H1 (cell line): ENCODE results near the gene ASPRV1. TPM values are rescaled to one million over a fixed set of nuclear protein-coding genes. Genes with fewer than 3 reads are reported as not detected.

Source experiments
- CTCF ChIA-PET: fragments of 300-600 bp; sonication (Branson Sonifier 250); formaldehyde crosslinking; loops from one replicate; lab custom pipeline; 2021; ENCODE audit not compliant: partially characterized antibody; lab: Charles Lee
- POLR2A ChIA-PET: fragments of 300-600 bp; sonication (Branson Sonifier 250); formaldehyde crosslinking; loops from one replicate; lab custom pipeline; 2021; ENCODE audit warnings: inconsistent platforms; ENCODE audit not compliant: partially characterized antibody; lab: Charles Lee
- DNase-seq, 2 experiments: peaks; one replicate each; pipeline versions ENCODE4 v3.0.0 to v3.0.0-alpha.2; 2010 to 2022; ENCODE audit warnings: low spot score in 2 of 2, low read depth in 1 of 2, mixed read lengths in 1 of 2
- FAIRE-seq: peaks from 2 replicates; lab custom pipeline; 2011; peaks lifted over from hg19 to GRCh38; lab: Jason Lieb, UNC
- H2AFZ ChIP-seq: 2 replicates; pipeline ENCODE4 v1.8.1; 2012; ENCODE audit warnings: low read length, inconsistent platforms
- H2AK5ac ChIP-seq: 2 replicates; pipeline ENCODE4 v1.6.1; 2013; ENCODE audit warnings: low read depth, low read length
- H2BK120ac ChIP-seq: replicated peaks from 2 replicates; pipeline ENCODE3; 2013; ENCODE audit warnings: low read depth, low read length, inconsistent platforms
- H2BK12ac ChIP-seq: 2 replicates; pipeline ENCODE4 v1.6.1; 2013; ENCODE audit warnings: low read depth, low read length
- H2BK15ac ChIP-seq: 2 replicates; pipeline ENCODE4 v1.6.1; 2013; ENCODE audit warnings: low read length
- H2BK20ac ChIP-seq: 2 replicates; pipeline ENCODE4 v1.6.1; 2013; ENCODE audit warnings: low read length
- H2BK5ac ChIP-seq: 2 replicates; pipeline ENCODE4 v1.6.1; 2013; ENCODE audit warnings: low read depth, low read length
- H3K14ac ChIP-seq: 2 replicates; pipeline ENCODE4 v1.6.1; 2013; ENCODE audit warnings: inconsistent platforms; ENCODE audit not compliant: insufficient read length
- H3K18ac ChIP-seq: 2 replicates; pipeline ENCODE4 v1.6.1; 2013; ENCODE audit warnings: low read length; ENCODE audit errors: extremely low read depth
- H3K23ac ChIP-seq: 2 replicates; pipeline ENCODE4 v1.6.1; 2013; ENCODE audit warnings: inconsistent platforms; ENCODE audit not compliant: insufficient read length
- H3K23me2 ChIP-seq: 2 replicates; pipeline ENCODE4 v1.6.1; 2013; ENCODE audit warnings: low read depth, low read length
- H3K27ac ChIP-seq: 2 replicates; pipeline ENCODE4 v1.6.1; 2011; ENCODE audit warnings: low read depth, low read length, inconsistent platforms
- H3K27me3 ChIP-seq, 4 experiments: replicated peaks in 1 of 4; 1 replicate in 1 of 4; 2 replicates in 3 of 4; pipeline versions ENCODE4 v1.6.1 to v1.8.1; 2011 to 2013; ENCODE audit warnings: low read length in 3 of 4, mild to moderate bottlenecking in 3 of 4, inconsistent platforms in 2 of 4, mixed read lengths in 2 of 4, moderate library complexity in 1 of 4; ENCODE audit not compliant: control insufficient read depth in 3 of 4, insufficient read depth in 3 of 4; ENCODE audit errors: extremely low read depth in 1 of 4
- H3K36me3 ChIP-seq, 4 experiments: 2 replicates each; pipeline versions ENCODE4 v1.6.1 to v1.8.1; 2011 to 2013; ENCODE audit warnings: mild to moderate bottlenecking in 4 of 4, low read length in 3 of 4, moderate library complexity in 2 of 4, control low read depth in 1 of 4, inconsistent platforms in 1 of 4; ENCODE audit not compliant: insufficient read depth in 4 of 4, control insufficient read depth in 2 of 4
- H3K4ac ChIP-seq: replicated peaks from 2 replicates; pipeline ENCODE3; 2013; ENCODE audit warnings: low read length, low read depth, mixed read lengths, inconsistent platforms; ENCODE audit not compliant: insufficient read length
- H3K4me1 ChIP-seq, 4 experiments: replicated peaks in 1 of 4; 1 replicate in 1 of 4; 2 replicates in 3 of 4; pipeline versions ENCODE4 v1.6.1 to v1.8.1; 2011 to 2013; ENCODE audit warnings: low read length in 3 of 4, inconsistent platforms in 2 of 4, mixed read lengths in 1 of 4; ENCODE audit not compliant: insufficient read depth in 4 of 4, control insufficient read depth in 3 of 4
- H3K4me2 ChIP-seq, 2 experiments: 2 replicates each; pipeline versions ENCODE4 v1.6.1 to v1.8.1; 2011 to 2013; ENCODE audit warnings: low read depth in 2 of 2, low read length in 2 of 2, control low read depth in 1 of 2, inconsistent platforms in 1 of 2, mild to moderate bottlenecking in 1 of 2; ENCODE audit not compliant: insufficient read depth in 1 of 2
- H3K4me3 ChIP-seq, 4 experiments: fragments of 200-600, 300-600 bp in 1 of 4; sonication (generic), shearing (Covaris generic), sonication (Bioruptor Twin) in 1 of 4; 2 replicates each; pipeline versions ENCODE4 v1.5.1 to v1.8.1; 2011 to 2016; ENCODE audit warnings: low read length in 4 of 4, low read depth in 3 of 4, control low read depth in 2 of 4, inconsistent platforms in 2 of 4, mild to moderate bottlenecking in 2 of 4, mixed read lengths in 1 of 4, moderate library complexity in 1 of 4; ENCODE audit not compliant: insufficient read depth in 2 of 4; ENCODE audit errors: extremely low read depth in 1 of 4
- H3K56ac ChIP-seq: replicated peaks from 2 replicates; pipeline ENCODE3; 2013; ENCODE audit warnings: low read depth, mild to moderate bottlenecking, mixed read lengths, low read length, inconsistent platforms; ENCODE audit not compliant: insufficient read length
- H3K79me1 ChIP-seq: 2 replicates; pipeline ENCODE4 v1.6.1; 2013; ENCODE audit warnings: low read depth, low read length, control low read depth
- H3K79me2 ChIP-seq, 2 experiments: 2 replicates each; pipeline versions ENCODE4 v1.6.1 to v1.8.1; 2012 to 2013; ENCODE audit warnings: low read length in 2 of 2, mild to moderate bottlenecking in 2 of 2, inconsistent platforms in 1 of 2; ENCODE audit not compliant: insufficient read depth in 2 of 2, control insufficient read depth in 1 of 2
- H3K9ac ChIP-seq, 4 experiments: replicated peaks in 1 of 4; 1 replicate in 1 of 4; 2 replicates in 3 of 4; pipeline versions ENCODE4 v1.6.1 to v1.8.1; 2011 to 2013; ENCODE audit warnings: low read depth in 3 of 4, low read length in 3 of 4, control low read depth in 2 of 4, mild to moderate bottlenecking in 2 of 4, moderate library complexity in 2 of 4, inconsistent platforms in 1 of 4; ENCODE audit errors: extremely low read depth in 1 of 4
- H3K9me3 ChIP-seq, 2 experiments: 2 replicates each; pipeline versions ENCODE4 v1.6.1 to v1.8.1; 2012 to 2013; ENCODE audit warnings: mild to moderate bottlenecking in 2 of 2, moderate library complexity in 2 of 2, control low read depth in 1 of 2, inconsistent platforms in 1 of 2, low read depth in 1 of 2, low read length in 1 of 2, mixed read lengths in 1 of 2; ENCODE audit not compliant: insufficient read depth in 2 of 2
- H4K20me1 ChIP-seq, 2 experiments: replicated peaks in 1 of 2; 2 replicates each; pipeline versions ENCODE3 to v1.8.1; 2011 to 2013; ENCODE audit warnings: inconsistent platforms in 2 of 2, low read length in 2 of 2, mild to moderate bottlenecking in 1 of 2; ENCODE audit not compliant: insufficient read depth in 2 of 2, control insufficient read depth in 1 of 2
- H4K5ac ChIP-seq: 2 replicates; pipeline ENCODE4 v1.6.1; 2013; ENCODE audit warnings: low read length, low read depth, mixed read lengths, inconsistent platforms; ENCODE audit not compliant: insufficient read length
- H4K8ac ChIP-seq: 2 replicates; pipeline ENCODE4 v1.8.0; 2013; ENCODE audit warnings: mild to moderate bottlenecking, moderate library complexity, low read length, inconsistent platforms; ENCODE audit not compliant: insufficient read depth; ENCODE audit errors: extremely low read depth
- H4K91ac ChIP-seq: replicated peaks from 2 replicates; pipeline ENCODE3; 2013; ENCODE audit warnings: low read length, mixed read lengths, inconsistent platforms; ENCODE audit not compliant: insufficient read length
- CBX8 ChIP-seq: fragments of 300-800, 300-1000 bp; sonication (generic); IDR thresholded peaks from 2 replicates; pipeline ENCODE4 v1.7.1; 2016; ENCODE audit warnings: low read depth, low read length, borderline replicate concordance
- TBP ChIP-seq: IDR thresholded peaks from 2 replicates; pipeline ENCODE4 v1.6.1; 2011; ENCODE audit warnings: low read depth, low read length, improper control_type of control experiment
- YY1 ChIP-seq: IDR thresholded peaks from 2 replicates; pipeline ENCODE4 v1.6.1; 2011; ENCODE audit warnings: low read depth, mild to moderate bottlenecking, low read length
- WGBS, 2 experiments: shearing (Covaris generic) in 1 of 2; methylation state at CpG; one replicate each; pipeline versions ENCODE4 v1.1.6 to v1.1.7; 2013 to 2015; ENCODE audit warnings: low lambda C conversion rate in 2 of 2, mixed read lengths in 2 of 2, inconsistent platforms in 1 of 2, low coverage in 1 of 2, missing lambda C conversion rate in 1 of 2; ENCODE audit not compliant: insufficient replicate concordance in 2 of 2, insufficient coverage in 1 of 2, insufficient read length in 1 of 2; ENCODE audit errors: extremely low coverage in 1 of 2, missing lambda C conversion rate in 1 of 2; 5-methylcytosine and 5-hydroxymethylcytosine counted together
- polyA plus RNA-seq, 7 experiments: library from polyadenylated mRNA; depleted of rRNA in 3 of 7; stranded (reverse) in 5 of 7; unstranded in 2 of 7; fragments of >200 nt in 5 of 7; fragments of 200-250 nt in 2 of 7; gene quantifications; 1 replicate in 5 of 7; 2 replicates in 1 of 7; 4 replicates in 1 of 7; pipeline versions ENCODE4 v1.2.1 to v1.2.3, GENCODE V29; 2011 to 2013; ENCODE audit warnings: missing spikeins in 2 of 7, mixed read lengths in 2 of 7
- total RNA-seq: library from RNA; stranded (reverse); fragmentation: NEBNext Ultra II Directional; extraction: Animal tissue kit (Norgen Biotek cat#: 25700); gene quantifications from 2 replicates; pipeline ENCODE4 v1.2.1, GENCODE V29; 2021
- TF ChIP-seq, protein P1 (sequence below): IDR thresholded peaks from 2 replicates; pipeline ENCODE4 v1.6.1; 2012; ENCODE audit warnings: low read length, inconsistent platforms

Gene ASPRV1
- total and polyA plus RNA-seq, 2 of the 8 experiments (the other 6 are each of a cell fraction or from before 2014, with no cell fraction given), result 0.59 to 0.95 TPM

DNA sequence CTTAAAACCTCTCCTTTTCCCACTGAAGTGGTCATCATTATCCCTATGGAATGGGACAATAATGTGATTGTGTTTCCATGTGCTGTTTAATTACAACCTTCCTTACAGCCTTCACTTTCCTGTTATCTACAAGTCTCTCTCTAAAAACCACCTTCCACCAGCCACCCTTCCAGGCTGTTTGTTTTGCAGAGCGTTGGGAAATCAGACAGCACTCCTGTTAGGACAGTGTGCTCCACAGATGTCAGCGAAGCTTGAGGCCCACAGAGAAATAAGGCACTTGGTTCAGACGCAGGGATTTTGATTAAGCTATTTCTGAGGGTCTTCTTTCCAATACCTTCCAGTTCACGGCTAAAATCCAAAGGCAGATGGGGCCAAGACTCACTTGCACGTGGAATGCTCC, 32.3 kb upstream of the ASPRV1 start:
- TF ChIP-seq, protein P1, sequence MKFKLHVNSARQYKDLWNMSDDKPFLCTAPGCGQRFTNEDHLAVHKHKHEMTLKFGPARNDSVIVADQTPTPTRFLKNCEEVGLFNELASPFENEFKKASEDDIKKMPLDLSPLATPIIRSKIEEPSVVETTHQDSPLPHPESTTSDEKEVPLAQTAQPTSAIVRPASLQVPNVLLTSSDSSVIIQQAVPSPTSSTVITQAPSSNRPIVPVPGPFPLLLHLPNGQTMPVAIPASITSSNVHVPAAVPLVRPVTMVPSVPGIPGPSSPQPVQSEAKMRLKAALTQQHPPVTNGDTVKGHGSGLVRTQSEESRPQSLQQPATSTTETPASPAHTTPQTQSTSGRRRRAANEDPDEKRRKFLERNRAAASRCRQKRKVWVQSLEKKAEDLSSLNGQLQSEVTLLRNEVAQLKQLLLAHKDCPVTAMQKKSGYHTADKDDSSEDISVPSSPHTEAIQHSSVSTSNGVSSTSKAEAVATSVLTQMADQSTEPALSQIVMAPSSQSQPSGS, result no peak
- TF ChIP-seq YY1 (no peak), CBX8 (no peak), TBP (no peak)
- Histone ChIP-seq H4K8ac (no peak overlapping the region), H3K23ac (no peak overlapping the region), H4K91ac (no peak overlapping the region), H3K27ac (no peak overlapping the region), H2BK15ac (no peak overlapping the region), H3K9me3 (no peaks in the 10 kb centered on the region), H3K56ac (no peak overlapping the region), H3K23me2 (no peaks in the 10 kb centered on the region; the same call in 1 of the 2 replicates), H3K79me1 (no peaks in the 10 kb centered on the region), H2BK12ac (no peak overlapping the region), H2BK120ac (no peak overlapping the region), H3K79me2 (no peaks in the 10 kb centered on the region), H4K20me1 (no peaks in the 10 kb centered on the region), H2BK20ac (no peak overlapping the region), H3K18ac (no peak overlapping the region), H3K27me3 (no peaks in the 10 kb centered on the region), H3K4me1 (peaks cover 0 to 7% (median 4%) of the 10 kb centered on the region in 4 experiments; a peak in 4 of 7 replicates), H3K14ac (no peak overlapping the region), H3K36me3 (peaks cover 0 to 2% (median 0%) of the 10 kb centered on the region in 4 experiments; a peak in 1 of 8 replicates), H3K9ac (no peak overlapping the region), H3K4me3 (no peak overlapping the region), H2AFZ (no peak overlapping the region), H2AK5ac (no peak overlapping the region), H2BK5ac (no peak overlapping the region), H3K4me2 (no peak overlapping the region), H4K5ac (no peak overlapping the region), H3K4ac (no peak overlapping the region)
- no peak for FAIRE-seq
- DNase-seq, result no peak
- POLR2A ChIA-PET, result interaction anchor here (1.5 kb wide), 1 partner anchor 11 kb away, joined by 5 read pairs; no protein-coding TSS in a partner anchor
- CTCF ChIA-PET, result interaction anchor here (0.6 kb wide), 1 partner anchor 11 kb away, joined by 4 read pairs; no protein-coding TSS in a partner anchor
- 89% methylated on average over 5 of the region's 5 CpGs; no CpG with 5 or more reads in 1 of the 2 experiments for WGBS, 2 experiments
